ENCODE measurements around the gene ZNF521.

DNA sequence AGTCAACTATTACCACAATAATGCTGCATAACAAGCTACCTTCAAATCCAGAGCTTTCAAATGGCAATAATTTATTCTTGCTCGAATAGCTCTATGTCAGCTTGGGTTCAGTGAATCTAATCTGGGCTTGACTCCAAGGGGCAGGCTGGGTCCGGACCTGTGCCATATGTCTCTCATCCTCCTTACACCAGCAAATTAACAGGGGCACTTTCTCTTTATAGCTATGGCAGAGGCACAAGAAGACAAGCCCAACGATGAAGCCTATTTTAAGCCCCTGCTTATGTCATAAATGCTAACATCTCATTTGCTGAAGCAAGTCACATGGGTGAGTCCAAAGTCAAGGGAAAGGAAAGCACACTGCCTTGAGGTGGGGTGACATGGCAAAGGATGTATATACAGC lies 13.3 kb upstream of the ZNF521 start:
- TF ChIP-seq, protein P1, sequence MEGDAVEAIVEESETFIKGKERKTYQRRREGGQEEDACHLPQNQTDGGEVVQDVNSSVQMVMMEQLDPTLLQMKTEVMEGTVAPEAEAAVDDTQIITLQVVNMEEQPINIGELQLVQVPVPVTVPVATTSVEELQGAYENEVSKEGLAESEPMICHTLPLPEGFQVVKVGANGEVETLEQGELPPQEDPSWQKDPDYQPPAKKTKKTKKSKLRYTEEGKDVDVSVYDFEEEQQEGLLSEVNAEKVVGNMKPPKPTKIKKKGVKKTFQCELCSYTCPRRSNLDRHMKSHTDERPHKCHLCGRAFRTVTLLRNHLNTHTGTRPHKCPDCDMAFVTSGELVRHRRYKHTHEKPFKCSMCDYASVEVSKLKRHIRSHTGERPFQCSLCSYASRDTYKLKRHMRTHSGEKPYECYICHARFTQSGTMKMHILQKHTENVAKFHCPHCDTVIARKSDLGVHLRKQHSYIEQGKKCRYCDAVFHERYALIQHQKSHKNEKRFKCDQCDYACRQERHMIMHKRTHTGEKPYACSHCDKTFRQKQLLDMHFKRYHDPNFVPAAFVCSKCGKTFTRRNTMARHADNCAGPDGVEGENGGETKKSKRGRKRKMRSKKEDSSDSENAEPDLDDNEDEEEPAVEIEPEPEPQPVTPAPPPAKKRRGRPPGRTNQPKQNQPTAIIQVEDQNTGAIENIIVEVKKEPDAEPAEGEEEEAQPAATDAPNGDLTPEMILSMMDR (conservative IDR thresholded peaks at IDR 0.05; ENCODE audit: low read length): no peak
- no peak for TF ChIP-seq EZH2phosphoT487 (IDR thresholded peaks at IDR 0.05; ENCODE audit: borderline replicate concordance, low read depth, low read length)

All from OCI-LY7 (cell line).